ENCODE data around the gene RAB3C.

GRCh38 chr5:58761407-58761806 lies 178.5 kb downstream of the RAB3C start:
- TF ChIP-seq CTCF (optimal IDR thresholded peaks at IDR 0.05 in 1 of 3, IDR thresholded peaks at IDR 0.05 in 1 of 3, conservative IDR thresholded peaks at IDR 0.05 in 1 of 3; ENCODE audit: extremely low read depth in 1 of 3, insufficient read depth in 2 of 3, low read length in 3 of 3) (no peak), EZH2 (IDR thresholded peaks at IDR 0.05; ENCODE audit: low read length) (no peak)
